Naive B cell (primary cell): ENCODE results near the gene P2RX6. TPM values are rescaled to one million over a fixed set of nuclear protein-coding genes. Genes with fewer than 3 reads are reported as not detected.
"Not testable (repeated sequence)": the region's sequence is repeated elsewhere in the genome, so short reads cannot be mapped to it uniquely, and the experiment has no call there.

Experiments used
- ATAC-seq, 2 donors: fragments of 150-1000 bp; cut with Tn5 transposase; 2 replicates each; pipeline ENCODE4 v1.10.0; 2021; ENCODE audit warnings: low read depth in 2 of 2, mild to moderate bottlenecking in 2 of 2, moderate library complexity in 2 of 2
- DNase-seq: peaks from one replicate; pipeline ENCODE4 v3.0.0; 2022
- H3K27ac Mint-ChIP-seq, 6 donors: one replicate each; pipeline ENCODE4 v1.8.0; 2020 to 2022; ENCODE audit warnings: mild to moderate bottlenecking in 6 of 6, mixed read lengths in 6 of 6, moderate library complexity in 5 of 6, inconsistent platforms in 2 of 6
- H3K27me3 Mint-ChIP-seq, 3 donors: one replicate each; pipeline ENCODE4 v1.8.0; 2021 to 2022; ENCODE audit warnings: mixed read lengths in 3 of 3, mild to moderate bottlenecking in 1 of 3
- H3K36me3 Mint-ChIP-seq, 2 donors: one replicate each; pipeline ENCODE4 v1.8.0; 2020 to 2022; ENCODE audit warnings: mixed read lengths in 2 of 2, inconsistent platforms in 1 of 2, mild to moderate bottlenecking in 1 of 2
- H3K4me1 Mint-ChIP-seq, 3 donors: one replicate each; pipeline ENCODE4 v1.8.0; 2020 to 2022; ENCODE audit warnings: mixed read lengths in 3 of 3, inconsistent platforms in 1 of 3, mild to moderate bottlenecking in 1 of 3, moderate library complexity in 1 of 3
- H3K4me3 Mint-ChIP-seq, 8 donors: one replicate each; pipeline ENCODE4 v1.8.0; 2020 to 2022; ENCODE audit warnings: mild to moderate bottlenecking in 8 of 8, mixed read lengths in 8 of 8, moderate library complexity in 8 of 8, inconsistent platforms in 2 of 8
- H3K9me3 Mint-ChIP-seq, 7 donors: one replicate each; pipeline ENCODE4 v1.8.0; 2020 to 2022; ENCODE audit warnings: mixed read lengths in 7 of 7, mild to moderate bottlenecking in 5 of 7, inconsistent platforms in 2 of 7, moderate library complexity in 1 of 7
- polyA plus RNA-seq, 6 donors: library from polyadenylated mRNA; unstranded; fragments of 300-500 nt; fragmentation: Illumina TruSeq; gene quantifications; one replicate each; pipeline ENCODE4 v1.2.3, GENCODE V29; 2021; ENCODE audit warnings: low read depth in 6 of 6

The P2RX6 gene
- under 1 TPM in 1 of 6 donors, not detected in 5; 0.44 TPM for polyA plus RNA-seq

DNA sequence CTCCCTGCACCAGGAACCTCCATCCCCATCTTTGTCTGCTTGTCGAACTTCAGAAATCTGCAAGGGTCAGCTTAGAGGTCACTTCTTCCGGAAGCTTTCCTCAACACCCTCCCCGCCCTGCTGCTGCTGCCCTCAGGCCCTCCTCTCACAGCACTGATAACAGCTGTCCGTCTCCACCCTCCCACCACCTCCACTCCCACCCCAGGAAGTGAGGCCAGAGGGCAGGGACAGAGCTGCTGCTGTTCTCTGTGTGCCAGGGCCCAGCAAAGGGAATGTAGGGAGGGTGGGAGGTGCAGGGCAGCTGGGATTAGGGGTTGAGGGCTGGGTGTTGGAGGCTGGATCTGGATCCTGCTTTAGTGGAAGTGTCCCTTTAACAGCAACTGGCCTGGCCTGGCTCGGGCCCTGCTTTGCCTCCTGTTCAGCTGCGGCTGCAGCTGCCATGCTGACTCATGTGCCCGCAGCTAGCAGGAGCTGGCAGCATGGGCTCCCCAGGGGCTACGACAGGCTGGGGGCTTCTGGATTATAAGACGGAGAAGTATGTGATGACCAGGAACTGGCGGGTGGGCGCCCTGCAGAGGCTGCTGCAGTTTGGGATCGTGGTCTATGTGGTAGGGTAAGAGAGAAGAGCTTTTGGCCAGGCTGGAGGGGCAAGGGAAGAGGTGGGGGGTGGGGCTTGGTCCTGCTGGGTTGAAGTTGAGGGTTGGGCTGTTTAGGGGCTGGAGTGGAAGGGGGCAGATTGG lies at the start of gene P2RX6:
Gene P2RX6 (plus strand): TSS at position 440 of the 740 bp plus-strand sequence. CDS start 10 bp downstream, at position 450.
- Mint-ChIP-seq H3K9me3 (peaks cover 0 to 1% (median 0%) of the 10 kb centered on the region in 7 donors), H3K36me3 (no peaks in the 10 kb centered on the region), H3K4me3 (peak within 1 kb of the TSS; percentile 71 to 95 (median 91)), H3K27ac (peak within 1 kb of the TSS; percentile 91 to 99 (median 96)), H3K27me3 (peaks cover 0 to 13% (median 0%) of the 10 kb centered on the region in 3 donors), H3K4me1 (peaks cover 16 to 31% (median 23%) of the 10 kb centered on the region in 3 donors)
- DNase-seq: no peak
- ATAC-seq: no peak

DNA sequence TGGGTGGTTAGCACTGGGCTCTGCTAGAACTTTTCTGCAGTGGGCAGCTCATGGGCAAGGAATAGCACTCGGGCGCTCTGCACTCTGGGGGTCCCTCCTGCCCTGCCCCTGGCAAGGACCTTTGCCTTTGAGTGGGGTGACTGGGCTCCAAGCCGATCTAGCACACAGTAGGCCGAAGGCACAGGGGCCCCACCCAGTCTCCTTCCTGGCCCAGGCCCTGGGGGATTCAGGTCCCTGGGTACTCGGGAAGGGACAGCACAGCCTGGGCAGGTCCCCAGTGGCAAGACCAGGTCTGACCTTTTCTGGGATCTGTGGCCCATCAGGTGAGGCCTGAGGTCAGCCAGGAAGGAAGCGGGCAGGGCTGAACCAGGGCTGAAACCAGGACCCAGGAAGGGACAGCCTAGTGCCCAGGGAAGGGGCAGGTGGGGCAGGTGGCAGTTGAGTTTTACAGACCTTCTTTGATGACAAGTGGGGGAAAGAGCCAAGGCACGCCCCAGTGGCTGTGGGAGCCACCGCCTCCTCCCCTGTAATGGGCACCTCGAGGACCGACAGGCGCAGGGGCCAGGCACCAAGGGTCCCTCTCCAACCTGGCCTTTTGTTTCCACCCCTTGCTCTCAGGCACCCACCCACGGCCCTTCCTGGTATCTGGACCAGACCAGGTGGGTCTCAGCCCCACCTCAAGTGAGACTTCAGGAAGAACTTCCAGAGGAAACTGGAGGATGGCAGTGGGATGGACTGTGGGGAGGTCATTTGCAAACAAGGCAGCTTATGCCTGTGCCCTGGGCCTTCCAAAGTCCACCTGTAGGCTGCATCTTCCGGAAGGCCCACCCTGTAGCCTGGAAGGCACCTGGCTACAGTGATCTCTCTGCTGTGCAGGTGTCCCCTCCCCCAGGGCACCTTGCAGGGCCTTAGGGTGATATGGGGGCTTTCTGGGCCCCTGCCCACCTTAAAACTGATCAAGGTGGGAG lies 48.8 kb upstream of the P2RX6 start:
- peaks cover 0 to 13% (median 4%) of the 10 kb centered on the region in 3 donors for H3K27me3 Mint-ChIP-seq
- peaks cover 31 to 54% (median 46%) of the 10 kb centered on the region in 3 donors for H3K4me1 Mint-ChIP-seq
- H3K36me3 Mint-ChIP-seq: no peaks in the 10 kb centered on the region
- peak overlapping the region in 6 of 8 donors; percentile 71 to 89 (median 78) for H3K4me3 Mint-ChIP-seq
- no peaks in the 10 kb centered on the region for H3K9me3 Mint-ChIP-seq
- DNase-seq (no peak), ATAC-seq (no peak)
- peak overlapping the region in 3 of 6 donors; percentile 10 to 51 (median 24) for H3K27ac Mint-ChIP-seq

DNA sequence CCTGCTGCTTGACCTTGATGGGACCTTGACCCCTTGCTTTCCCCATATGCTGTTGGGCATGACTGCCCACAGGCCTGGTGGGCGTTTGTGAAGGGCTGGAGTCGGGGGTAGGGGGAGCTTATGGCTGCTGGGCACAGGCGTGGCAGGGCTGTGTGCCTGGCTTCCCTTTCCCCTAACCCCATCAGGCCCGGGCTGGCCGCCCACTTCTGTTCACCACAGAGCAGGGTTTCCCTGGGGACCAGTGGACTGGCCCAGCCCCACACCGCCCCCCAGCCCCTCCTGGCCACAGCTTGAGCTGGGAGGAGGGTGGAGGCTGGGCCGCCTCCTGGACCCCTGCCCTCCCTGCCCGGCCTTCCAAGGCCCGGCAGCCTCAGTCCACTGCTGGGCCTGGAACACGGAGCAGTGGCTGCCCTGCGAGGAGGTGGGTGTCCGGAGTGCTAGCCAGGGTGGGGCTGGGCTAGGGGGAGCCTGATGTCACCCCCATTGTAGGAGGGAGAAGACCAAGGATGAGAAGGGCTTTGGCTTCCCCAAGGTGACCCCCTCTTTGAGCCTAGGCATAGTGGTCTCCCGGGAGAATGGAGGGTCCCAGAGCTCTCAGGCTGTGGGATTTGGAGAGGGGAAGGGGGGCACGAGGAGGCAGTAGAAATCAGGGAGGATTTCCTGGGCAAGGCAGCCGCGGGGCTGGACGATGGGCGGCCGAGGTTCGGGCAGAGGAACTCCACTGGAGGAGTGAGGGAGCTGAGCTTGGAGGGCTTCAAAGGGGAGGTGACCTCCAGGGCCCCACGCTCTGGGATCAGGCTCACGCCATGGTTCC lies 47.9 kb upstream of the P2RX6 start, which contains the start of gene AIFM3:
Gene AIFM3 (plus strand): TSS at position 373 of the 814 bp plus-strand sequence. CDS start 690 bp downstream, outside the sequence.
- peak within 1 kb of the TSS in 4 of 6 donors; percentile 17 to 81 (median 74) for H3K27ac Mint-ChIP-seq
- no peaks in the 10 kb centered on the region for H3K9me3 Mint-ChIP-seq
- peaks cover 0 to 13% (median 0%) of the 10 kb centered on the region in 3 donors for H3K27me3 Mint-ChIP-seq
- H3K4me1 Mint-ChIP-seq: peaks cover 37 to 57% (median 50%) of the 10 kb centered on the region in 3 donors
- H3K36me3 Mint-ChIP-seq: no peaks in the 10 kb centered on the region
- DNase-seq (no peak), ATAC-seq (no peak)
- H3K4me3 Mint-ChIP-seq: peak within 1 kb of the TSS in 6 of 8 donors; percentile 29 to 89 (median 64)

DNA sequence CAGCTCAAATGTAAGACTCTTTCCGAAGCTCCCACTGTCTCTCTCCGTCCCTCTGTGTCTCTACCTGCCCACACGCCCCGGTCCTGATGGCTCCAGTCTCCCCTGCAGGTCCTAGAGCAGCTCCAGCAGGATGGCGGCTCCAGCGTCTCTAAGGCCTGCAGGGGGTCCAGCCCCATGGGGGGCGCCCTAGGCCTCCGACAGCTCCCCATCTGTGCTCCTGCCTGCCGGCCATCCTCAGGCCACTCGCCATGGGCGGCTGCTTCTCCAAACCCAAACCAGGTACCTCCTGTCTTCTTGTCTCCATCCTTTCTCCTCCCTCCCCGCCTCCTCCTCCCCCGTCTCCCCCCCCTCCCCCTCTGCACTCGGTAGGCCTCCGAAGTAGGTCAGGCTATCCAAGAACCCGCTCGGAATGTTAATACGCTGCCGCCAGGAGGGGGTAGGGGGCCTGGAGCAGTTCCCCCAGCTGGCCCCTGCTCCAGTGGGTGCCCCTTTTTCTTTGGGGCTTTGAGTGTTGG lies 47.2 kb upstream of the P2RX6 start:
- DNase-seq (no peak), ATAC-seq (no peak)
- Mint-ChIP-seq H3K9me3 (no peaks in the 10 kb centered on the region), H3K4me1 (peaks cover 37 to 60% (median 56%) of the 10 kb centered on the region in 3 donors), H3K4me3 (peak overlapping the region in 4 of 8 donors; percentile 31 to 72 (median 64)), H3K36me3 (no peaks in the 10 kb centered on the region), H3K27me3 (peaks cover 0 to 11% (median 0%) of the 10 kb centered on the region in 3 donors), H3K27ac (peak overlapping the region in 4 of 6 donors; percentile 17 to 81 (median 62))

DNA sequence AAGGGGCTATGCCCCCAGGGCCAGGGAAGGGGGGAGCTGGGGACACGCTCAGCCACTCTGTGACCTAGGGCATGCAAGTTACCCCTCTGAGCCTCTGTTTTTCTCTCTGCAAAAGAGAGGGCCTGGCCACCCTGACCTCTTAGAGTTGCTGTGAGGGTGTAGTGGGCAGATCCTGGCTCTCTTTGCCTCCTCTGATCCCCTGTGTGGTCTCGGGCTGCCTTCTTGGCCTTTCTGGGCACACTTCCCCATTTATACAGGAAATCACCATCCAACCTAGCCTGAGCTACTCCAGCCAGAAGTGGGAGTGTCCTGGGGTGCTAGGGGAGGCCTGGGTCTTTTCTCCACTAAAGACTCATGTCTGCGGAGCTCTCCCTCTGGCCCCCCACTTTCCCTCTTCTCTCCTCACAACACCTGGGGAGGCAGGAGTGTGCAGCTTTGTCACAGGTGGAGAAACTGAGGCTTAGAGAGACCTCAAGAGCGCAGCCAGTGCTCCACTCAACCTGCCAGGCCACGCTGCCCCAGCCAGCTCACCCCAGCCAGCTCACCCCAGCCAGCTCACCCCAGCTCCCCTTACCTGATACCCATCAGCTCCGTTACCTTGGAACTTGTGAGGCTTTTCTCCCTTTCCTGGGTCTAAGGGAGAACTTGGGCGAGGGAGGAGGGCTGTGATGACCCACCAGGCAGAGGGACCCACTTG lies 46.5 kb upstream of the P2RX6 start:
- DNase-seq (no peak), ATAC-seq (peak; percentile 67 to 68)
- Mint-ChIP-seq H3K27ac (peak overlapping the region; percentile 16 to 85 (median 69)), H3K4me3 (peak overlapping the region; percentile 22 to 79 (median 61)), H3K4me1 (peaks cover 37 to 63% (median 58%) of the 10 kb centered on the region in 3 donors), H3K9me3 (no peaks in the 10 kb centered on the region), H3K27me3 (peaks cover 0 to 4% (median 0%) of the 10 kb centered on the region in 3 donors), H3K36me3 (no peaks in the 10 kb centered on the region)

DNA sequence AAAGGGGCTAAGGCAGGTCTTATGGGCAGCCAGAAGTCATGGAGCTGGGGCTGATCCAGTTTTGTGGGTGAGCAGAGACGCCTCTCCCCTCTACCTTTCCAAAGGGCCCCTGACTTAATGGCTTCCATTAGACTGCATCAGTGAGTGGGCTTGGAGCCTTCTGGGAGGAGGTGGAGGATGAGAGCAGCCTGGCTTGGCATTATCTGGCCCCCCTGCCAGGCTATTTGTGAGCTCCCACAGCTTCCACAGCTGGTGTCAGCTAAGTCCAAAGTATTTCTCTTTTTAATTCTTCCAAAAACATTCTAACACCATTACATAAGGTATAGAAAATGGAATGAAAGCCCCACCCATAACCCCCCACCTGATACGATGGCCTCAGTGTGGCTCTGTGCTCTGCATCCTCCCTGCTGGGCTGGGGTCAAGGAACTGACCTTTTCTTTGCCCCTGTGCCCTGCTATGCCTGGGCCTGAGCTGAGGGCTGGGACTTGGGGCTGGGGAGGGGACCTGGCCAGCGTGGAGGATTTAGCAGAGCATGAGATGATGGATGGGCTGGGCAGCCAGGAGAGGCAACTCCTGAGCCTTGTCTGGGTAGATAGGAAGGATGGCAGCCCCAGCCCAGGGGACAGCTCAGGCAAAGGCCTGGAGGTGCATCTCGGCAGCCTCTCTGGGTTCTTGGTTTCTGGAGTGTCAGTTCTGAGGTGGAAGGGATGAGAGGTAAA lies 43.9 kb upstream of the P2RX6 start:
- Mint-ChIP-seq H3K9me3 (no peaks in the 10 kb centered on the region), H3K4me3 (peak overlapping the region in 4 of 8 donors; percentile 36 to 55 (median 40)), H3K4me1 (peaks cover 24 to 42% (median 41%) of the 10 kb centered on the region in 3 donors), H3K27ac (peak overlapping the region in 3 of 6 donors; percentile 49 to 88 (median 63)), H3K36me3 (no peaks in the 10 kb centered on the region), H3K27me3 (peaks cover 0 to 9% (median 7%) of the 10 kb centered on the region in 3 donors)
- DNase-seq (no peak), ATAC-seq (no peak)

DNA sequence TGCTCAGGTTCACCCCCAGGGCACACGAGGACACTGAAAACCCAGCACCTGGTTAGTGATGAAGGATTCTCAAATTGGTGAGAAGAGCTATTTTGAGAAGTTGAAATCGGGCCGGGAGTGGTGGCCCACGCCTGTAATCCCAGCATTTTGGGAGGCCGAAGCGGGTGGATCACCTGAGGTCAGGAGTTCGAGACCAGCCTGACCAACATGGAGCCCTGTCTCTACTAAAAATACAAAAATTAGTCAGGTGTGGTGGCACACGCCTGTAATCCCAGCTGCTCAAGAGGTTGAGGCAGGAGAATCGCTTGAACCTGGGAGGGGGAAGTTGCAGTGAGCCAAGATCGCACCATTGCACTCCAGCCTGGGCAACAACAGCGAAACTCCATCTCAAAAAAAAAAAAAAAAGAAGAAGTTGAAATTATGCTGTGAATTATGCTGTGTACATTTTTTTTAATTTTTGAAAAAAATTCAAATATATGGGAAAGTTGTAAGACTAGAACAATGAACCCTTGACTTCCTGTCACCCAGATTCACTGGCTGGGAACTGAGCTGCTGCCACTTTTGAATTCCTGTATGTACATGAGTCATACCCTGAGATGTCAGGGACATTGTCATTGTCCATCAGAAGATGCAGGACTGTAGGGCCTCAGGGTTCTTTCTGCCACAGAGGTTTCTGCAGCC lies 42.8 kb upstream of the P2RX6 start:
- Mint-ChIP-seq H3K27ac (peak overlapping the region in 5 of 6 donors; percentile 22 to 80 (median 58)), H3K4me3 (peak overlapping the region in 4 of 8 donors; percentile 9 to 41 (median 34)), H3K27me3 (peaks cover 0 to 15% (median 8%) of the 10 kb centered on the region in 3 donors), H3K4me1 (peaks cover 23 to 40% (median 39%) of the 10 kb centered on the region in 3 donors)
- DNase-seq (peak; percentile 41), ATAC-seq (peak; percentile 68 to 70)
- H3K36me3 Mint-ChIP-seq, H3K9me3 Mint-ChIP-seq: not testable (repeated sequence)

DNA sequence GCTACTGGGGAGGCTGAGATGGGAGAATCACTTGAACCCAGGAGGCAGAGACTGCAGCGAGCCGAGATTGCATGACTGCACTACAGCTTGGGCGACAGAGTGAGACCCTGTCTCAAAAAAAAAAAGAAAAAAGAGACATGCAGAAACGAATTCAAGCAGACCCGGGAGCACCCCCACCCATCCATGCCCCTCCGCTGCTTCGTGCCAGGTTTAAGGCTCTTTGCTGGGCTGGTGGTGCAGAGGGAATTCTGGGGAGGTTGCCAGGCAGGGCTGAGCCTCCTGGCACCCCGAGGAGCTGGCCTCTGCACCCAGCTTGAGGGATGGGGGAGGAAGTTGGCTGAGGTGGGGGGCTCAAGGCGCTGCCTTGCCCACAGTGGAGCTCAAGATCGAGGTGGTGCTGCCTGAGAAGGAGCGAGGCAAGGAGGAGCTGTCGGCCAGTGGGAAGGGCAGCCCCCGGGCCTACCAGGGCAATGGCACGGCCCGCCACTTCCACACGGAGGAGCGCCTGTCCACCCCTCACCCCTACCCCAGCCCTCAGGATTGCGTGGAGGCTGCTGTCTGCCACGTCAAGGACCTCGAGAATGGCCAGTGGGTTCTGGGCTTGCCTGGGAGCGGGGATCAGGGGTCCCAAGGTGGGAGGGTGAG lies 41.9 kb upstream of the P2RX6 start:
- H3K27me3 Mint-ChIP-seq: peaks cover 0 to 21% (median 8%) of the 10 kb centered on the region in 3 donors
- H3K9me3 Mint-ChIP-seq: no peaks in the 10 kb centered on the region
- H3K4me3 Mint-ChIP-seq: peak overlapping the region in 1 of 8 donors; percentile 9
- ATAC-seq: no peak
- DNase-seq: no peak
- no peak overlapping the region for H3K27ac Mint-ChIP-seq
- H3K4me1 Mint-ChIP-seq: peaks cover 17 to 31% (median 31%) of the 10 kb centered on the region in 3 donors
- H3K36me3 Mint-ChIP-seq: no peaks in the 10 kb centered on the region

DNA sequence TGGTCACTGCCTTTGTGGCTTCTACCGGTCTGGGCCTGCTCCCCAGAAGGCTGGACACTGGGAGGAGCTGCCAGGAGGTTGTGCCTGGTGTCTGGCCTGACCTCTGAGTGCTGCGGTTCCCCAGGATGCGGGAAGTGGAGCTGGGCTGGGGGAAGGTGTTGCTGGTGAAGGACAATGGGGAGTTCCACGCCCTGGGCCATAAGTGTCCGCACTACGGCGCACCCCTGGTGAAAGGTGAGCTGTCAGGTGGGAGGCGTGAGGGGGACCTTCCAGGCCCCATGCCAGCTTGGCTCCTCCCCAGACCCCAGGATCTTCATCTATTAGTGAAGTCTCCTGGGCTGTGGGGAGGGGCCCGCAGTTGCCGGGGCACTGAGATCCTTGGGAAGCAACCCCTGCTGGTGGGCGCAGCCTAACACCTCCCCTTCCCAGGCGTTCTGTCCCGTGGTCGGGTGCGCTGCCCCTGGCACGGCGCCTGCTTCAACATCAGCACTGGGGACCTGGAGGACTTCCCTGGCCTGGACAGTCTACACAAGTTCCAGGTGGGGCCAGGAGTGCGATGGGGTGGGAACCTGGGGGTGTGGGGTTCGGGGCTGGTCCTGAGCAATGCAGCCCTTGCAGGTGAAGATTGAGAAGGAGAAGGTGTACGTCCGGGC lies 41.2 kb upstream of the P2RX6 start:
- Mint-ChIP-seq H3K27ac (no peak overlapping the region), H3K4me3 (peak overlapping the region in 1 of 8 donors; percentile 73), H3K27me3 (peaks cover 0 to 28% (median 8%) of the 10 kb centered on the region in 3 donors), H3K36me3 (no peaks in the 10 kb centered on the region), H3K4me1 (peaks cover 10 to 26% (median 25%) of the 10 kb centered on the region in 3 donors), H3K9me3 (peaks cover 0 to 1% (median 0%) of the 10 kb centered on the region in 7 donors)
- no peak for ATAC-seq
- no peak for DNase-seq

DNA sequence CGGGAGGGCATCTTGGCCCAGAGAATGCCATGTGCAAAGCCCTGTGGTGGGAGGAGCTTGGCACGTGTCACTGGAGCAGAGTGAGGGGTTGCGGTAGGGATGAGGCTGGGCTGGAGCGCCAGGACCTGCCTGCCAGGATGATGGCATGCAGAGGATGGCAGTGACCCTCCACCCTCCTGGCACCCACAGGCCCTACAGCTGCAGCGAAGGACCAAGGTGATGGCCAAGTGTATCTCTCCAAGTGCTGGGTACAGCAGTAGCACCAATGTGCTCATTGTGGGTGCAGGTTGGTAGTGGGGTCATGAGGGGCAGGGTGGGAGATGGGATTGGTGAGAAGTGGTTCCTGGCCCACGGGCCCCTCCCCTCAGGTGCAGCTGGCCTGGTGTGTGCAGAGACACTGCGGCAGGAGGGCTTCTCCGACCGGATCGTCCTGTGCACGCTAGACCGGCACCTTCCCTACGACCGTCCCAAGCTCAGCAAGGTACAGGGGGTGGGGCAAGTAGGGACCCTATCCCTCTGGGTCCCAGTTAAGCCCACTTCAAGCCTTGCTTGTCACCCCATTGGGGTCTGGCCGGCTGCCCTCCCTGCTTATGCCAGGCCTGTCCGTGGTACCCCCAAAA lies 40.5 kb upstream of the P2RX6 start:
- no peak overlapping the region for H3K27ac Mint-ChIP-seq

More for the DNA sequence above, 40.5 kb upstream of the P2RX6 start:
- no peak for DNase-seq
- Mint-ChIP-seq H3K9me3 (peaks cover 0 to 4% (median 0%) of the 10 kb centered on the region in 7 donors), H3K4me3 (peak overlapping the region in 1 of 8 donors; percentile 10), H3K36me3 (no peaks in the 10 kb centered on the region), H3K27me3 (peaks cover 0 to 34% (median 8%) of the 10 kb centered on the region in 3 donors), H3K4me1 (peaks cover 14 to 30% (median 28%) of the 10 kb centered on the region in 3 donors)
- ATAC-seq: no peak
